ENCODE data around the gene HBM.
"Not testable (repeated sequence)": the region's sequence is repeated elsewhere in the genome, so short reads cannot be mapped to it uniquely, and the experiment has no call there.

Gene HBM

DNA sequence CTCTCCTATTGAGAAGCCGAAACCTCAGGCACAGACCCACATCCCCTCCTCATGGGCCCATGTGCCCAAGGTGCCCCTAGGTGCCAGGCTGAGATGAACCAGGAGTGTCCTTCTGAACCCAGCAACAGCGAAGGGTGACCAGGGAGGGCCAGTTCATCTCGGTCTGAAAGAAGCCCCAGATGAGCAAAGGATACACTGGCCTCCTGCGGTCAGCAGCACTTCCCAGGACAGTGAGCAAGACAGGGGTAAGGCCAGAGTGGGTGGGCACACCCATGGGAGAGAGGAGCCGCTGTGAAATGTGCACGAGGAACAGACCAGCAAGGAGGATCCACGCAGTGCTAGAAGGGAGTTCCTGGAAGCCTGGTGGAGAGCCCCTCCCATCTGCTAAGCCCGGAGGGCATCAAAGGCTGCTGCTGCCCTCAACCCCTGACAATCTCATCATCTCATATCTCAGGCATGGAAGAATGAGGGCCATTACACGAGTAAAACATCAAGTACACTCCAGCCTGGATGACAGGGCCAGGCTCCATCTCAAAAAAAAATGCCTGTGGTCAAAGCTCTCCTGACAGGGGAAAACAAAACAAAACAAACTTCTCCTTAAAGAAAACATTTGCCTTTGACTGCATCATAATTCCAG lies 16.6 kb upstream of the HBM start:
- Histone ChIP-seq H3K27me3 (peaks cover 72% of the 10 kb centered on the region), H3K9me3 (no peaks in the 10 kb centered on the region), H3K4me1 (ENCODE audit: control insufficient read depth in 1 of 2, insufficient read depth in 1 of 2, low read depth in 1 of 2, low read length in 1 of 2) (peaks cover 0 to under 1% of the 10 kb centered on the region in 2 experiments), H3K27ac (no peak overlapping the region), H3K36me3 (no peaks in the 10 kb centered on the region), H3K4me3 (ENCODE audit: low read depth in 1 of 2, low read length in 1 of 2) (no peak overlapping the region)
- TF ChIP-seq, protein P1, sequence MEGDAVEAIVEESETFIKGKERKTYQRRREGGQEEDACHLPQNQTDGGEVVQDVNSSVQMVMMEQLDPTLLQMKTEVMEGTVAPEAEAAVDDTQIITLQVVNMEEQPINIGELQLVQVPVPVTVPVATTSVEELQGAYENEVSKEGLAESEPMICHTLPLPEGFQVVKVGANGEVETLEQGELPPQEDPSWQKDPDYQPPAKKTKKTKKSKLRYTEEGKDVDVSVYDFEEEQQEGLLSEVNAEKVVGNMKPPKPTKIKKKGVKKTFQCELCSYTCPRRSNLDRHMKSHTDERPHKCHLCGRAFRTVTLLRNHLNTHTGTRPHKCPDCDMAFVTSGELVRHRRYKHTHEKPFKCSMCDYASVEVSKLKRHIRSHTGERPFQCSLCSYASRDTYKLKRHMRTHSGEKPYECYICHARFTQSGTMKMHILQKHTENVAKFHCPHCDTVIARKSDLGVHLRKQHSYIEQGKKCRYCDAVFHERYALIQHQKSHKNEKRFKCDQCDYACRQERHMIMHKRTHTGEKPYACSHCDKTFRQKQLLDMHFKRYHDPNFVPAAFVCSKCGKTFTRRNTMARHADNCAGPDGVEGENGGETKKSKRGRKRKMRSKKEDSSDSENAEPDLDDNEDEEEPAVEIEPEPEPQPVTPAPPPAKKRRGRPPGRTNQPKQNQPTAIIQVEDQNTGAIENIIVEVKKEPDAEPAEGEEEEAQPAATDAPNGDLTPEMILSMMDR (IDR thresholded peaks at IDR 0.05): no peak

DNA sequence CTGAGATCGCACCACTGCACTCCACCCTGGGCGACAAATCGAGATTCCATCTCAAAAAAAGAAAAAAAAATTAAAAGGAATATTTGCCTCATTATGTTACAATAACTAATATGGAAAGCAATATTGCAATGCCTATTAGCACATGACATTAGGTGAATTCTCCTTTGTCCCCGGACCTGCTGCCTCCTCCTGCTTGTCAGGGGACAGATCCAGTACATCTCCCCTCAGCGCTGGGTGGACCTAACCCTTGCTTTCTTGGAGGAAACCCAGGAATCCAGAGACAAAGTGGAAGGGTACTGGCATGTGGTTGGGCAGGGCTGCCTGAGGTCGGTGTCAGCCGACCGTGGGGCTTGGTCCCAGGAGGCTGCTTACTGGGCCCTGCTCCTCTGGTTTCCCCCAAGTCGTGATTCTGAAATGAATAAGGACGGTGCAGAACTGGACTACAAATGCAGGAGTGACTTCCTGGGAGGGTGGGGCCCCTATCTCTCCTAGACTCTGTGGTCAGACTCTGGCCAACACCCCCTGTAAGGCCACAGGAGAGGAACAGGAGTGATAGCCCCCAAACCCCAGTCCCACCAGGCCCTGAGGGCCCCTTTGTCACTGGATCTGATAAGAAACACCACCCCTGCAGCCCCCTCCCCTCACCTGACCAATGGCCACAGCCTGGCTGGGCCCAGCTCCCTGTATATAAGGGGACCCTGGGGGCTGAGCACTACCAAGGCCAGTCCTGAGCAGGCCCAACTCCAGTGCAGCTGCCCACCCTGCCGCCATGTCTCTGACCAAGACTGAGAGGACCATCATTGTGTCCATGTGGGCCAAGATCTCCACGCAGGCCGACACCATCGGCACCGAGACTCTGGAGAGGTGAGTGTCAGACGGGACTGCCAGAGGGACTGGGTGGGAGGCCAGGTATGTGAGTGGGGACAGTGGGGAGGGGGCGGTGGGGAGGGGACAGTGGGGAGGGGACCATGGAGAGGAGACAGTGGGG lies 13.3 kb upstream of the HBM start, which contains the start of gene HBZ:
Gene HBZ (plus strand): TSS at position 504 of the 988 bp plus-strand sequence. CDS start 266 bp downstream, at position 770.
- TF ChIP-seq, protein P1 (IDR thresholded peaks at IDR 0.05): no peak
- Histone ChIP-seq H3K27me3 (peaks cover 86% of the 10 kb centered on the region), H3K27ac (no peak within 1 kb of the TSS), H3K9me3 (no peaks in the 10 kb centered on the region), H3K36me3 (no peaks in the 10 kb centered on the region), H3K4me1 (ENCODE audit: control insufficient read depth in 1 of 2, insufficient read depth in 1 of 2, low read depth in 1 of 2, low read length in 1 of 2) (peaks cover 7 to 8% of the 10 kb centered on the region in 2 experiments), H3K4me3 (ENCODE audit: low read depth in 1 of 2, low read length in 1 of 2) (no peak within 1 kb of the TSS)

DNA sequence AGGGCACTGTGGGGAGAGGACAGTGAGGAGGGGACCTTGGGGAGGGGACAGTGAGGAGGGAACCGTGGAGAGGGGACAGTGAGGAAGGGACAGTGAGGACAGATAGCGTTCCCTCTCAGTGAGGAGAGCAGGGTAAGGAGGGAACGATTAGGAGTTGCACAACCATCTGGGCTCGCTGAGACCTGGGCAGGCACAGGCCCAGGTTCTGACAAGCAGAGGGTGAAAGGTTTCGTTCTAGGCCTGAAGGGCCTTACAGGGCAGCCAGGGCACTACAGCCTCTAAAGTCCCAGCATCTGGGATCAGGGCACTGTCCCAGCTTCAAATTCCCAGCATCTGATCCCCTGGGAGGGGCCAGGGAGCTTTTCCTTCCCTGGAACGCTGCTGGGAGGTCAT lies 12.7 kb upstream of the HBM start:
- H3K4me1 ChIP-seq (ENCODE audit: control insufficient read depth in 1 of 2, insufficient read depth in 1 of 2, low read depth in 1 of 2, low read length in 1 of 2); H3K27ac ChIP-seq; H3K9me3 ChIP-seq; H3K4me3 ChIP-seq (ENCODE audit: low read depth in 1 of 2, low read length in 1 of 2); H3K36me3 ChIP-seq: not testable (repeated sequence)
- peaks cover 89% of the 10 kb centered on the region for H3K27me3 ChIP-seq

DNA sequence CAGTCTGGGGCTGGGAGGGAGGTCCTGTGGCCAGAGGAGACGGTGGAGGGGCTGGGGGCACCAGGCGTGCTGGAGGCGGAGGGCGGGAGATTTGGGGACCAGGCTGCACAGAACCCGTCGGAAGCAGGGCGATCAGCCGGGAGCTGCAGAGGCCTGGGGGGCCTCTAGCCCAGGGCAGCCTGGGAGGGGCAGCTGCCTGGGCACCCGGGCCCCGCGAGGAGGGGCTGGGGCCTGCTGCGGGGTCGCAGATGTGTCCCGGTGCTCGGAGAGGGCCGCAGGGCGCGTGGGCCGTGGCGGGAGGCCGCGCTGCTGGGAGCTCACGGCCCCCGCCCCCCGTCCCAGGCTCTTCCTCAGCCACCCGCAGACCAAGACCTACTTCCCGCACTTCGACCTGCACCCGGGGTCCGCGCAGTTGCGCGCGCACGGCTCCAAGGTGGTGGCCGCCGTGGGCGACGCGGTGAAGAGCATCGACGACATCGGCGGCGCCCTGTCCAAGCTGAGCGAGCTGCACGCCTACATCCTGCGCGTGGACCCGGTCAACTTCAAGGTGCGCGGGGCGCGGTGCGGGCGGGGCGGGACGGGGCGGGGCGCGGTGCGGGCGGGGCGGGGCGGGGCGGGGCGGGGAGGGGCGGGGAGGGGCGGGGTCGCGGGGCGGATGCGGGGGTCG lies 12.1 kb upstream of the HBM start:
- H3K4me1 ChIP-seq (ENCODE audit: control insufficient read depth in 1 of 2, insufficient read depth in 1 of 2, low read depth in 1 of 2, low read length in 1 of 2); H3K9me3 ChIP-seq; H3K27ac ChIP-seq; H3K36me3 ChIP-seq; H3K4me3 ChIP-seq (ENCODE audit: low read depth in 1 of 2, low read length in 1 of 2): not testable (repeated sequence)
- peaks cover 88% of the 10 kb centered on the region for H3K27me3 ChIP-seq

DNA sequence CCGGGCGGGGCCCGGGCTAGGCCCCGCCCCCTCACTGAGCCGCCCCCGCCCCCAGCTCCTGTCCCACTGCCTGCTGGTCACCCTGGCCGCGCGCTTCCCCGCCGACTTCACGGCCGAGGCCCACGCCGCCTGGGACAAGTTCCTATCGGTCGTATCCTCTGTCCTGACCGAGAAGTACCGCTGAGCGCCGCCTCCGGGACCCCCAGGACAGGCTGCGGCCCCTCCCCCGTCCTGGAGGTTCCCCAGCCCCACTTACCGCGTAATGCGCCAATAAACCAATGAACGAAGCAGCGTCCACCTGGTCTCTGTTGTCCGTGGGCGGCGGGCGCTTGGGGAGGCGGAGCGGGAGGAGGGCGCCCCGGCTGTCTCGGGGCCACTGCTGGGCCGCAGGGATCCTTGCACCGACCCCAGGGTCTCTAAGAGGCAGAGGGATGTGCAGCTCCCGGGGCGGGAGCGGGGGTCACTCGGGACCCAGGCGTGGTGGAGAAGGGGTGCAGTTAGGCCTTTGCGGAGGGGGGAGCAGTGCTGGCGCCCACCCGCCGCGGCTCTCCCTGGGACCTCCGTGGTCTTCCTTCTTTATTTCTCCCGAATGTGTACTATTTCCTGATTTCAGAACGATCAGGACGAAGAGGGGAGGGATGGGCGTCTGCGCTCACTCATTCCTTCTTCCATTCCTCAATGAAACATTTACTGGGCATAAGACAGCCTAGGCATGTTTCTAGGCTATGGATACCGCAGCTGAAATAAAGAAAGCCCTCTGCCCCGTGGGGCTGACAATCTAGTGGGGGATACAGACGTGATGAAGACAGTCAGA lies 11.4 kb upstream of the HBM start:
- TF ChIP-seq, protein P1 (IDR thresholded peaks at IDR 0.05): no peak
- Histone ChIP-seq H3K4me1 (ENCODE audit: control insufficient read depth in 1 of 2, insufficient read depth in 1 of 2, low read depth in 1 of 2, low read length in 1 of 2) (peaks cover 7 to 8% of the 10 kb centered on the region in 2 experiments), H3K27me3 (peaks cover 86% of the 10 kb centered on the region), H3K9me3 (no peaks in the 10 kb centered on the region), H3K36me3 (no peaks in the 10 kb centered on the region), H3K4me3 (ENCODE audit: low read depth in 1 of 2, low read length in 1 of 2) (peak overlapping the region in 1 of 2 experiments; percentile 34), H3K27ac (no peak overlapping the region)

DNA sequence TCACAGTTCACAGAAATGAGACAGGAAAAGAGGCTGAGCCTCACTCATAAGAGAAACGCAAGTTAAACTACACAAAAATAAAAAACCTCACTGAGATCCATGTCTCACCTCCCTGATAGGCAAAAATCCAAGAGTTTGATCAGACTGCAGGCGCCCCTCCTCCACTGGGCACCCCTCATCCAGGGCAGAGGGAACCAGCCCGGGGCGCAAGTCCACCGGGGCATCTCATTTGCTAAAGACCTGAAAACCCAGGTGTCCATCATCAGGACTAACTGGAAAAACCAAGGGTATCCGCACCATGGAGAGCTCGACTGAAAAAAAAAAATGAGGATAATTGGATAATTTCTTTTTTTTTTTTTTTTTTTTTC lies 10.8 kb upstream of the HBM start:
- no peaks in the 10 kb centered on the region for H3K9me3 ChIP-seq
- H3K27me3 ChIP-seq: peaks cover 84% of the 10 kb centered on the region
- no peak overlapping the region for H3K27ac ChIP-seq
- H3K4me3 ChIP-seq (ENCODE audit: low read depth in 1 of 2, low read length in 1 of 2): peak overlapping the region in 1 of 2 experiments; percentile 34
- TF ChIP-seq, protein P1 (IDR thresholded peaks at IDR 0.05): no peak
- peaks cover 7 to 8% of the 10 kb centered on the region in 2 experiments for H3K4me1 ChIP-seq (ENCODE audit: control insufficient read depth in 1 of 2, insufficient read depth in 1 of 2, low read depth in 1 of 2, low read length in 1 of 2)
- H3K36me3 ChIP-seq: no peaks in the 10 kb centered on the region
